Measurements from ENCODE around the gene CRTAC1.

The CRTAC1 gene

GRCh38 chr10:97964748-97965147 is 65.7 kb downstream of the CRTAC1 start:
- DNase-seq: no peak

DNA sequence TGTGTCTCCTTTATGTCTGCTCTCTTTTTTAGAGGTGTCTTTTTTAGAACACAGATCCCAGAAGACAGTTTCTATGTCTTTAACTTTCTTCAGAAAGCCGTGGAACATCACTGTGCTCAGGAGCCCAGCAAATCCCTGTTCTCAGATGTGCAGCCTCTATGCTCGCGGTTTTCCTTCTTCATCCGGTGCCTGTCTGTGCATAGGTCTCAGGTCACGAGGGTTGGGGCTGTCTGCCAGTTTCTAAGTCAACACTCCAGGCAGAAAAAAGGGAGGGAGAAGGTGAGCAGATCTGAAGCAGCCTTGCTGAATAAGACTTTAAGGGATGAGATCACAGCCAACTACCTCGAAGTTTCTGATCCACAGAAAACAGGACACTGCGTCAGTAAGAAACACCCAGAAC is 68.5 kb downstream of the CRTAC1 start:
- peak; percentile 0 for DNase-seq

- DNase-seq: no peak
Observed at GRCh38 chr10:97960269-97961056, 70.0 kb downstream of the CRTAC1 start.

GRCh38 chr10:97949462-97949861 is 81.0 kb downstream of the CRTAC1 start:
- DNase-seq: no peak

DNA sequence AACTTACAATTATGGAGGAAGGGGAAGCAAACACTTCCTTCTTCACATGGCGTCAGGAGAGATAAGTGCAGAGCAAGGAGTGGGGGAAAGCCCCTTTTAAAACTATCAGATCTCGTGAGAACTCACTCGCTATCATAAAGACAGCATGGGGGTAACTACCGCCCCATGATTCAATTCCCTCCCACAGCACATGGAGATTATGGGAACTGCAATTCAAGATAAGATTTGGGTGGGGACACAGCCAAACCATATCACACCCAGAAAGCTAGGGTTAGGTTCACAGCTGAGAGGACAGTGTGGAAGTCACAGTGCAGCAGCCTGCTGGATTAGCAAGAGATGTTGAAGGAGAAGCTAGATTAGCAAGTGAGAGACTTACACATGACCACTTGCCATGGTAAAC is 81.6 kb downstream of the CRTAC1 start:
- no peak for DNase-seq

GRCh38 chr10:97944772-97945171 is 85.6 kb downstream of the CRTAC1 start:
- DNase-seq: no peak

GRCh38 chr10:97943294-97943693 is 87.1 kb downstream of the CRTAC1 start:
- DNase-seq: no peak

DNA sequence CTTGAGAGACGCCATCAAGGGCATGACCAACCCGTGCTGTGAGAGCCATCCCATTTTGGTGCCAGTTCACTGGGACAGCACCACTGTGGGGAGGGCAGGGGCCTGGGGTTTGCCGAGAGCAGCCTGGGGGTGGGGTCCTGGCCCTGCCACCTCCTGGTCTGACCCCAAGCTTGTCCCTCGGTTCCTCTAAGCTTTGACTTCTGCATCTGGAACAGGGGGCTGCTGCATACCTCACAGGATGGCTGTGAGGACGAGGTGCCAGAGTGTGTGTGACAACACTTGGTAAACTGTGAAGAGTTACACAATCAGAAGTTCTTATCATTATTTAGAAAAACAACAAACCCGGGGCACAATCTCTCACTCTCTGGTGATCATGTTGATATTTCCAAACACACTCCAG is 89.9 kb downstream of the CRTAC1 start:
- no peak for DNase-seq

GRCh38 chr10:97939446-97939990 is 90.9 kb downstream of the CRTAC1 start:
- DNase-seq: no peak

DNA sequence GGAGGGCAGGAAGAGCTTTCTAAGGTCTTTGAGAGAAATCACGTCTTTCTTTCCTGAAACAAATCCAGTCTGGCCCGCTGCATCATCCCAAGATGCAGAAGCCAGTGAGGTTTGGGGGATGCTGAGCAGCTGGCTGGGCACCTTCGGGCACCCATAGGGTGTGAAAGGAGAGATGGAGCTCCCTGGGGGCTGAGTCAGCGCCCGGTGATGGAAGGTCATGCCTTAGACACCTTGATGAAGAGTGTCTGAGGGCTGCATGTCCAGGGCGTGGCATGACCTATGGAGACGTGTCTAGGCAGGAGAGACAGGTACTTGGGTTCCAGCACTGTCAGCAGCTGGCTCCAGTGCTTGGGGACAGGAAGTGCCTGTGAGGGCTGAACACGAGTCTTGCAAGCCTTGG is 92.5 kb downstream of the CRTAC1 start:
- DNase-seq: no peak

DNA sequence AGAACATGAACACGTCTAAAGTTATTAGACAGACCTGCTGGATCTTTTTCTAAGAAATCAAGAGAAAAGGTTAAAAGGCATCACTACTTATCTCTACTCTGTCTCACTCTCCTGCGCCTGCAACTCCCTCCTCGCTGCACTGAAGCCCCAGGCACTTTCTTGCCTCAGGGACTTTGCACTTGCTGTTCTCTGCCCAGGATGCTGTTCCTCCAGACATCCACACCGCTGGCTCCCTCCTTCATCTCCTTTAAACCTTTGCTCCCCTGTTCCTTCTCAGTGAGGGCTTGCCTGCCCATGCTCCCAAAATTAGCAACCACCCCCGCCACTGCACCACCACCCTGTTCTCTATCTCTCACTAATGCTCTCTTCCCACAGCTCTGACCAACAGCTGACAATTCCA is 93.4 kb downstream of the CRTAC1 start:
- no peak for DNase-seq

GRCh38 chr10:97936126-97936525 is 94.3 kb downstream of the CRTAC1 start:
- DNase-seq: no peak

- DNase-seq: no peak
Observed at GRCh38 chr10:97932932-97933530, 97.4 kb downstream of the CRTAC1 start.

GRCh38 chr10:97931041-97931440 is 99.4 kb downstream of the CRTAC1 start:
- DNase-seq: no peak

- no peak for DNase-seq
Observed at GRCh38 chr10:97928897-97929296, 101.5 kb downstream of the CRTAC1 start.

GRCh38 chr10:97927622-97928021 is 102.8 kb downstream of the CRTAC1 start:
- no peak for DNase-seq

- no peak for DNase-seq
Observed at GRCh38 chr10:97926055-97926454, 104.4 kb downstream of the CRTAC1 start.

DNA sequence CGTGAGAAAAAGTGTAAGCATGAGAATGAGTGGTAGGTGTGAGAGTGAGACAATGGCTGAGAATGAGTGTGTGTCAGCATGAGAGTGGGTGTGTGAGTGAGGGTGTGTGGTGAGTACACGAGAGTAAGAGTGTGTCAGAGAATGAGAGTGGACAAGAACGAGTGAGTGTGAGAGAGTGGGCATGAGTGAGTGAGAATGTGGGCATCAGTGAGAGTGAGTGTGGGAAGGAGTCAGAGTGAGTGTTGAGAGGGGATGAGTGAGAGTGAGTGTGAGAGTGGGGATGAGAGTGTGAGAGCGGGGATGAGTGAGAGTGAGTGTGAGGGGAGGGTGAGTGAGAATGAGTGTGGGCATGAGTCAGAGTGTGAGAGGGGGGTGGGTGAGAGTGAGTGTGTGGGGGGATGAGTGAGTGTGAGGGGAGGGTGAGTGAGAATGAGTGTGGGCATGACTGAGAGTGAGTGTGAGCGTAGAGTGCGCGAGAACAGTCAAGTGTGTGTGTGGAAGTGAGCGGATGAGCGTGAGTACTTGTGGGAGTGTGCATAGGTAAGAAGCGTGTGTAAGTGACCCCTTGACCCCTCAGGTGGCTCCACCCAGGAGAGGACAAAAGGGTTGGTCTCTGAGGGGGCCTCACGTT is 105.0 kb downstream of the CRTAC1 start:
- no peak for DNase-seq

DNA sequence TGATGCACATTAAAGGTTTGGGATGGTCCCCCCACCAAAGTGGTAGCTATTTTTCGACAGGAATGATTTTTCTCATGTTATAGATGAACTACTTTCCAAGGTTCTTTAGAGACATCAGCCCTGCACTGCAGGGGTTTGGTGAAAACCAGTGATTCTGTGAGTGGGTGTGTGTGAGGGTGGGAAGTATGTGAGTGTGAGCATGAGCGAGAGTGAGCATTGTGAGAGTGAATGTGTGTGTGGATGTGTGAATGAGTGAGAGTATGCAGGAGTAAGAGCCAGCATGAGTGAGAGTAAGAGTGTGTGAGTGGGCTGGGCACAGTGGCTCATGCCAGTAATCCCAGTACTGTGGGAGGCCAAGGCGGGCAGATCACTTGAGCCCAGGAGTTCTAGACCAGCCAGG is 105.7 kb downstream of the CRTAC1 start:
- DNase-seq: no peak

DNA sequence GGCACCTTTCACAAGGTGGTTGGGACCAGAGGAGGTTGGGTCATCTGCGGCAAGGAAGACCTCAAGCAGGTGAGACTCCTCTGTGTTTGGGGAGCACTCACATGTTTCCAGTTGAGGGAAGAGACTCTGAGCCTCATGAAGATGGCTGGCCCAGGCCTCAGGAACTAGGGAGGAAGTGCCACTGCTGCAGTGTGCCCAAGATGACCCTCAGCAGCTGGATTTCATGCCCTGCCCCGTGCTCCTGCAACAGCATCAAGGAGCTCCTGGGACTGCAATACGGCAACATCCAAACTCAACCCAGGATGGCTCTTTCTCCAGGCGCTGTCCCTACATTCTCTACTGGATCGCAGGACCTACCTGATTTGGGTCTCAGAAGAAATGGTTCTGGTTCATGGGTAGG is 106.9 kb downstream of the CRTAC1 start:
- no peak for DNase-seq

DNA sequence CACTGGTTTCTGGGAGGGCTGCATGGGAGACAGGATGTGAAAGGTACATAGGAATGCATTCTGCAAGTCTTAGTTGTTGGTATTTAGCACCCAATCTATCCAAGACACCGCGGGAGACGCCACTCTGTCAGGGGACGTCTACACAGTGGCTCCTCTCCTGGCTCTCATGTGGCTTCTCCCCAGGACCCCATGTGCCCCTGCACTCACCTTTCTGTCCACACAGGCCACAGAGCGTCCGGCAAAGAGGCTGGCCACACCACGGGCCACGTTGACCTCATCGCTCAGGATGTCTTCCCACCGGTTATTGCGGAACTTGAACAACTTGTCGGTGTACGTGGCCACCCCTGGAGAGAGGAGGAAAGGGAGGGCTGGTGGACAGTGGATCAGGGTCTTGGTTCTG is 107.4 kb downstream of the CRTAC1 start:
- DNase-seq: no peak

DNA sequence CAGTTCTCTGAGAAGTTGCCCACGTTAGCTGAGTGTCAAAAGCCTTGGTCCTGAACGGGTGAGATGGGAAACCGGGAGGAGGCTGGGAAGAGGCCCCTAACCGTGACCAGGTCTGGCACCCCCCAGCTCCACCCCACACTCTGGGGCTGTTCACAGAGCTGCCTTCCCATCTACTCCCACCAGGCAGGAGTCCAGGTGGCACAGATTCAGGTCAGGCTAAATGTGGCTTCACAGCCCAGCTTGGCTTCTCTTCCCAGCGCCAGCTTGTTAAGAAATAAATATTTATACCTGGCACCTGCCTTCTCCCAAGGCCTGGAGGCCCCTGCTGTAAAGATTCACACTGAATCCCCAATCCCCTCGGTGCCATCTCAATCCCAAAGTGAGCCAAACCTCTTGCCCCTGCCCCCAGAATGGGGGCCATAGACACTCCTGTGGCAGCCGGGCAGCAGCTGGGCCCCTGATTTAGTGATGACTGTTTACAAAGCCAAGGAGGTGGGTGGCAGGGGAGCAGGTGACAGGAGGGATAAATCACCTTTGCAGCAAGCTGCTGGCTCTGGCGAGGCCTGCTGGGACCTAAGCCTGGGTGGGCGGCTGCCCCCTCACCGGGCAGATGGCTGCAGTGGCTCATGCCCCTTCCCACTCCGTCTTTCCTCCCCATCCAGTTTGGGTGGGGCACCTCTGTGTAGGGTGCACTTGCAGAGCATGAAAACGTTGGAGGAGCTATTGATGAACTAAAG is 108.2 kb downstream of the CRTAC1 start:
- DNase-seq: no peak

DNA sequence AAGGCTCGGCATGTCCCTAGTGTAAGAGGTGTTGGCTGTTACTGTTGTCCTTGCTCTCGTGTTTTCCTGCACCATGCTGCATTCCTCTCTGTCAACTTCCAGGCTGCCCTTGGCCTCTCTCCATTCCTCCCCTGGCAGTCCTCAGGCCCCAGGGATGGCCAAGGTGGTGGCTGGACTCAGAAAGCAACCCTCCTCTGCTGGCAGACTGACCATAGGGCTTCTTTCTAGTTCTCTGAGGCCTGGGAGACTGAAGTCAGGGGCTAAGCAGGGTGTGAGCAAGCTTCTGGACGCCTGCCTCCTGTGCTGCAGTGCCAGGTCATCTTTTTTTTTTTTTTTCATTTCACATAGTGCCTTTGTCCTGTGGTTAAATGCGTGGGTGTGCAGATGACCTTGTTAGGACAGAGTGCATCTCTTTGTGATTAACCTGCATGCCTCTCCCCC is 108.8 kb downstream of the CRTAC1 start:
- DNase-seq: no peak

Data from NCI-H2227 treated with DMSO at 0.1 percent for 48 hours (cell line).